HEK293 (cell line): ENCODE measurements around the gene CIAPIN1.
A peak's percentile ranks its signal among the peaks of the same experiment; 100 is the strongest.

Source experiments
- CTCF ChIA-PET: fragments of 350-600 bp; formaldehyde crosslinking; extraction: SDS; loops from one replicate; lab custom pipeline; 2021; ENCODE audit warnings: antibody characterized with exemption; lab: Yijun Ruan, JAX
- POLR2A ChIA-PET: fragments of 300-600 bp; formaldehyde crosslinking; extraction: SDS; loops from one replicate; lab custom pipeline; 2020; ENCODE audit warnings: antibody characterized with exemption, inconsistent platforms; lab: Yijun Ruan, JAX
- H3K27ac ChIP-seq: fragments of 200-500 bp; sonication (Bioruptor generic); 2 replicates; pipeline ENCODE4 v1.5.1; 2014; ENCODE audit warnings: low read depth, low read length, control low read depth, inconsistent platforms; ENCODE audit errors: extremely low read depth
- H3K36me3 ChIP-seq, 2 experiments: fragments of 200-500 bp in 1 of 2; sonication (Bioruptor generic) in 1 of 2; 1 replicate in 1 of 2; 2 replicates in 1 of 2; pipeline ENCODE4 v1.5.1; 2014 to 2017; ENCODE audit warnings: inconsistent platforms in 2 of 2, low read length in 2 of 2; ENCODE audit not compliant: control insufficient read depth in 2 of 2, insufficient read depth in 1 of 2
- H3K4me1 ChIP-seq: fragments of 200-500 bp; sonication (Bioruptor generic); 2 replicates; pipeline ENCODE4 v1.5.1; 2014; ENCODE audit warnings: mild to moderate bottlenecking, low read length, inconsistent platforms; ENCODE audit not compliant: control insufficient read depth, insufficient read depth
- H3K4me3 ChIP-seq: 2 replicates; pipeline ENCODE4 v1.5.1; 2011; ENCODE audit warnings: low read depth, mild to moderate bottlenecking, control low read depth, low read length, moderate library complexity
- H3K9me3 ChIP-seq: fragments of 200-500 bp; sonication (Bioruptor generic); 2 replicates; pipeline ENCODE4 v1.5.1; 2014; ENCODE audit warnings: low read depth, low read length, inconsistent platforms; ENCODE audit not compliant: control insufficient read depth, insufficient read depth
- MZF1 ChIP-seq: fragments of 450-650 bp; formaldehyde crosslinking; IDR thresholded peaks from 2 replicates; pipeline ENCODE4 v1.5.1; 2017; ENCODE audit warnings: missing biosample characterization, missing genetic modification characterization, borderline replicate concordance
- PRDM10 ChIP-seq: fragments of 450-650 bp; formaldehyde crosslinking; IDR thresholded peaks from 2 replicates; pipeline ENCODE4 v1.5.1; 2016; ENCODE audit warnings: missing biosample characterization, missing genetic modification characterization
- SALL2 ChIP-seq: fragments of 450-650 bp; formaldehyde crosslinking; IDR thresholded peaks from 2 replicates; pipeline ENCODE4 v1.5.0; 2017; ENCODE audit warnings: missing biosample characterization, mild to moderate bottlenecking, missing genetic modification characterization, borderline replicate concordance
- ZBTB17 ChIP-seq: fragments of 450-650 bp; formaldehyde crosslinking; IDR thresholded peaks from 2 replicates; pipeline ENCODE4 v1.5.1; 2016; ENCODE audit warnings: missing biosample characterization, missing genetic modification characterization
- ZBTB48 ChIP-seq: fragments of 450-650 bp; formaldehyde crosslinking; IDR thresholded peaks from 2 replicates; pipeline ENCODE4 v1.5.1; 2016; ENCODE audit warnings: missing biosample characterization, missing genetic modification characterization
- ZIC2 ChIP-seq: fragments of 450-650 bp; formaldehyde crosslinking; IDR thresholded peaks from 2 replicates; pipeline ENCODE4 v1.5.1; 2016; ENCODE audit warnings: missing biosample characterization, missing genetic modification characterization
- ZNF155 ChIP-seq: fragments of 450-650 bp; formaldehyde crosslinking; IDR thresholded peaks from 2 replicates; pipeline ENCODE4 v1.5.1; 2016; ENCODE audit warnings: missing biosample characterization, missing genetic modification characterization
- ZNF18 ChIP-seq: fragments of 450-650 bp; formaldehyde crosslinking; IDR thresholded peaks from 2 replicates; pipeline ENCODE4 v1.5.1; 2016; ENCODE audit warnings: missing biosample characterization, missing genetic modification characterization
- ZNF335 ChIP-seq: fragments of 450-650 bp; formaldehyde crosslinking; conservative IDR thresholded peaks from 2 replicates; pipeline ENCODE4 v1.5.1; 2016; ENCODE audit warnings: missing biosample characterization, missing genetic modification characterization
- ZNF513 ChIP-seq: fragments of 450-650 bp; IDR thresholded peaks from 2 replicates; pipeline ENCODE4 v1.5.1; 2018; ENCODE audit warnings: missing biosample characterization, missing genetic modification characterization
- ZNF571 ChIP-seq: fragments of 450-650 bp; formaldehyde crosslinking; IDR thresholded peaks from 2 replicates; pipeline ENCODE4 v1.5.0; 2017; ENCODE audit warnings: missing biosample characterization, missing genetic modification characterization
- ZNF600 ChIP-seq: fragments of 450-650 bp; formaldehyde crosslinking; IDR thresholded peaks from 2 replicates; pipeline ENCODE4 v1.5.1; 2016; ENCODE audit warnings: missing biosample characterization, missing genetic modification characterization
- ZNF654 ChIP-seq: fragments of 450-650 bp; formaldehyde crosslinking; IDR thresholded peaks from 2 replicates; pipeline ENCODE4 v1.5.1; 2016; ENCODE audit warnings: low read depth, missing biosample characterization, missing genetic modification characterization
- ZNF670 ChIP-seq: fragments of 450-650 bp; formaldehyde crosslinking; IDR thresholded peaks from 2 replicates; pipeline ENCODE4 v1.5.1; 2016; ENCODE audit warnings: missing biosample characterization, missing genetic modification characterization, low read depth
- ZNF701 ChIP-seq: fragments of 450-650 bp; formaldehyde crosslinking; IDR thresholded peaks from 2 replicates; pipeline ENCODE4 v1.5.1; 2016; ENCODE audit warnings: missing biosample characterization, missing genetic modification characterization
- ZNF747 ChIP-seq: fragments of 450-650 bp; formaldehyde crosslinking; IDR thresholded peaks from 2 replicates; pipeline ENCODE4 v1.5.1; 2016; ENCODE audit warnings: missing biosample characterization, missing genetic modification characterization
- ZXDB ChIP-seq: fragments of 450-650 bp; formaldehyde crosslinking; IDR thresholded peaks from 2 replicates; pipeline ENCODE4 v1.5.1; 2016; ENCODE audit warnings: missing biosample characterization, missing genetic modification characterization

The CIAPIN1 gene

GRCh38 chr16:57462209-57462977 is 15.2 kb upstream of the CIAPIN1 start, which contains the start of gene POLR2C (continued):
- no peak for TF ChIP-seq ZNF18 (tag by site-specific recombination)
- TF ChIP-seq ZNF335 (tag by site-specific recombination) = peak; percentile 72
- no peak for TF ChIP-seq SALL2

- TF ChIP-seq ZNF513 (tag by site-specific recombination) (no peak), ZNF155 (no peak), ZIC2 (tag by site-specific recombination) (no peak), ZNF600 (tag by site-specific recombination) (no peak), ZNF571 (no peak), ZNF747 (tag by site-specific recombination) (no peak), ZNF670 (no peak), MZF1 (tag by site-specific recombination) (no peak)
- POLR2A ChIA-PET = no interaction called here
- H3K36me3 ChIP-seq = peaks cover 30 to 65% of the 10 kb centered on the region in 2 experiments
- H3K4me3 ChIP-seq = no peak overlapping the region
- no peaks in the 10 kb centered on the region for H3K4me1 ChIP-seq
- CTCF ChIA-PET = interaction anchor here (0.9 to 1.1 kb wide), 3 partner anchors 10 to 71 kb away, joined by 3 to 5 read pairs (median 4); partner anchors contain the start of gene POLR2C
- H3K9me3 ChIP-seq = no peaks in the 10 kb centered on the region
- no peak overlapping the region for H3K27ac ChIP-seq
Measured at GRCh38 chr16:57452021-57452420, 4.8 kb upstream of the CIAPIN1 start.

- Histone ChIP-seq H3K9me3 (no peaks in the 10 kb centered on the region), H3K4me1 (no peaks in the 10 kb centered on the region), H3K4me3 (peak overlapping the region; percentile 95), H3K27ac (peak overlapping the region; percentile 77; the same call in 1 of the 2 replicates), H3K36me3 (peaks cover 11 to 15% of the 10 kb centered on the region in 2 experiments)
- ChIA-PET CTCF (interaction anchor here (0.6 to 2.2 kb wide), 7 partner anchors 15 to 571 kb away, joined by 3 to 9 read pairs (median 4); partner anchors contain the start of gene POLR2C), POLR2A (interaction anchor here (0.9 to 2.4 kb wide), 23 partner anchors 8 to 261 kb away, joined by 3 to 40 read pairs (median 4); partner anchors contain the start of genes ADGRG1, POLR2C, PSME3IP1 and RSPRY1)
- peak; percentile 51 for TF ChIP-seq PRDM10 (tag by site-specific recombination)
- TF ChIP-seq ZBTB48 (tag by site-specific recombination) = peak; percentile 80; the same call in 1 of the 2 replicates
- TF ChIP-seq ZXDB = no peak
- TF ChIP-seq ZNF654 (tag by site-specific recombination) = no peak
- peak; percentile 93 for TF ChIP-seq ZBTB17 (tag by site-specific recombination)
- TF ChIP-seq ZNF701 (tag by site-specific recombination) = no peak
Measured at GRCh38 chr16:57446531-57447185, 527 bp downstream of the CIAPIN1 start.
